OCI-LY3 (cell line): ENCODE measurements around the gene GTSE1.
A peak's percentile ranks its signal among the peaks of the same experiment; 100 is the strongest.

ENCODE experiments used
- H2AFZ ChIP-seq: fragments of 200-600, 300-600 bp; shearing (Covaris generic); 2 replicates; pipeline ENCODE4 v1.6.0; 2014; ENCODE audit warnings: antibody characterized with exemption, low read depth, low read length
- H3K27ac ChIP-seq: fragments of 200-600, 300-600 bp; sonication (generic); 2 replicates; pipeline ENCODE4 v1.5.1; 2014; ENCODE audit warnings: mild to moderate bottlenecking, low read length, moderate library complexity, mixed read lengths
- H3K27me3 ChIP-seq: fragments of 200-600, 300-600 bp; sonication (generic); 2 replicates; pipeline ENCODE4 v1.6.1; 2014; ENCODE audit warnings: low read depth, low read length, mixed read lengths
- H3K36me3 ChIP-seq: fragments of 200-600, 300-600 bp; sonication (generic); replicated peaks from 2 replicates; pipeline ENCODE3; 2014; ENCODE audit warnings: low read depth, low read length, mixed read lengths
- H3K4me1 ChIP-seq: fragments of 300-600, 200-600 bp; sonication (generic); 2 replicates; pipeline ENCODE4 v1.6.1; 2014; ENCODE audit warnings: low read length, mixed read lengths
- H3K4me2 ChIP-seq: fragments of 200-600, 300-600 bp; sonication (generic); 2 replicates; pipeline ENCODE4 v1.6.1; 2014; ENCODE audit warnings: low read length, mixed read lengths
- H3K4me3 ChIP-seq: fragments of 300-600, 200-600 bp; sonication (generic); 2 replicates; pipeline ENCODE4 v1.5.1; 2014; ENCODE audit warnings: antibody characterized with exemption, mild to moderate bottlenecking, low read length, moderate library complexity
- H3K79me2 ChIP-seq: fragments of 300-600, 200-600 bp; shearing (Covaris generic); 2 replicates; pipeline ENCODE4 v1.6.1; 2014; ENCODE audit warnings: mild to moderate bottlenecking, low read length, mixed read lengths
- H3K9ac ChIP-seq: fragments of 300-600, 200-600 bp; shearing (Covaris generic); 2 replicates; pipeline ENCODE4 v1.6.0; 2014; ENCODE audit warnings: mild to moderate bottlenecking, low read length, moderate library complexity
- H3K9me3 ChIP-seq: fragments of 200-600, 300-600 bp; shearing (Covaris generic); 2 replicates; pipeline ENCODE4 v1.6.1; 2014; ENCODE audit warnings: low read length, mixed read lengths; ENCODE audit not compliant: insufficient read depth
- H4K20me1 ChIP-seq: fragments of 200-600, 300-600 bp; sonication (generic); 2 replicates; pipeline ENCODE4 v1.6.1; 2016; ENCODE audit warnings: low read length, mixed read lengths; ENCODE audit not compliant: insufficient read depth
- CTCF ChIP-seq: fragments of 200-600, 300-600 bp; sonication (generic); IDR thresholded peaks from 2 replicates; pipeline ENCODE4 v1.5.1; 2014; ENCODE audit warnings: antibody characterized with exemption, low read length, low read depth
- EZH2phosphoT487 ChIP-seq: fragments of 200-600 bp; shearing (Covaris generic); IDR thresholded peaks from 2 replicates; pipeline ENCODE4 v1.6.1; 2018; ENCODE audit warnings: antibody characterized with exemption, mixed run types, low read depth

GTSE1 gene

GRCh38 chr22:46297151-46297812, 612 bp downstream of the GTSE1 start:
- peaks cover 16% of the 10 kb centered on the region for H3K4me1 ChIP-seq

DNA sequence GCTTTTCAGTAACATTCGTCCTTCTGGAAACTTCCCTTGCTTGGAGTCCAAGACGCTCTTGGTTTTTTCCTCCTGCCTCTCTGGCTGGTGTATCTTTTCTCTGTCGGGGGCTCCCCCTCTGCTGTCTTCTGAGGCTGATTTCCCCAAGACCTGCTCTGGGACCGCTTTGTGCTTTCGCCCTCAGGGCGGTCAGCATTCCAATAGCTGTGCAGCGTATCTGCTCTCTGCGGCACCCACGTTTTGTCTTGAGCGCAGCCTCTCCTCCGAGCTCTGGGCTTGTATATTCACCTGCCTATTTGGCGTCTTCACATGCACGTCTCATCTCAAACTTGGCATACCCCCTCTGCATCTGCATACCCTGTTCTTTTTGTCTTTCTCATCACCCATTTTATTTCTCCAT, 2.4 kb downstream of the GTSE1 start:
- Histone ChIP-seq H3K9me3 (no peaks in the 10 kb centered on the region), H3K4me2 (no peak overlapping the region), H3K9ac (no peak overlapping the region), H3K27me3 (no peaks in the 10 kb centered on the region), H3K36me3 (peaks cover 33% of the 10 kb centered on the region), H3K4me1 (peaks cover 16% of the 10 kb centered on the region), H3K79me2 (peaks cover 65% of the 10 kb centered on the region), H2AFZ (no peak overlapping the region), H4K20me1 (peaks cover 6% of the 10 kb centered on the region), H3K4me3 (no peak overlapping the region), H3K27ac (no peak overlapping the region)
- no peak for TF ChIP-seq CTCF

More at GRCh38 chr22:46297151-46297812, 612 bp downstream of the GTSE1 start:
- H3K79me2 ChIP-seq: peaks cover 47% of the 10 kb centered on the region
- H4K20me1 ChIP-seq: no peaks in the 10 kb centered on the region
- peak overlapping the region; percentile 95 for H3K4me3 ChIP-seq
- no peaks in the 10 kb centered on the region for H3K27me3 ChIP-seq
- H3K36me3 ChIP-seq: peaks cover 27% of the 10 kb centered on the region
- TF ChIP-seq CTCF (no peak), EZH2phosphoT487 (no peak)
- peak overlapping the region; percentile 93 for H3K4me2 ChIP-seq
- H2AFZ ChIP-seq: 0 out of 2 replicates have a peak overlapping the region, but pooled peaks have one; percentile 26
- H3K9ac ChIP-seq: peak overlapping the region; percentile 84
- no peaks in the 10 kb centered on the region for H3K9me3 ChIP-seq
- H3K27ac ChIP-seq: peak overlapping the region; percentile 50

GRCh38 chr22:46300491-46300890, 3.8 kb downstream of the GTSE1 start:
- peaks cover 78% of the 10 kb centered on the region for H3K79me2 ChIP-seq
- no peaks in the 10 kb centered on the region for H3K9me3 ChIP-seq
- no peak overlapping the region for H3K4me3 ChIP-seq
- no peak for TF ChIP-seq CTCF
- no peak for TF ChIP-seq EZH2phosphoT487
- no peak overlapping the region for H3K9ac ChIP-seq
- peaks cover 11% of the 10 kb centered on the region for H3K4me1 ChIP-seq
- H2AFZ ChIP-seq: no peak overlapping the region
- peaks cover 43% of the 10 kb centered on the region for H3K36me3 ChIP-seq
- H3K4me2 ChIP-seq: no peak overlapping the region
- no peaks in the 10 kb centered on the region for H3K27me3 ChIP-seq
- peaks cover 6% of the 10 kb centered on the region for H4K20me1 ChIP-seq
- no peak overlapping the region for H3K27ac ChIP-seq

GRCh38 chr22:46303347-46303965, 6.8 kb downstream of the GTSE1 start:
- Histone ChIP-seq H4K20me1 (peaks cover 13% of the 10 kb centered on the region), H3K27me3 (no peaks in the 10 kb centered on the region), H3K9ac (no peak overlapping the region), H3K36me3 (peaks cover 55% of the 10 kb centered on the region), H3K27ac (no peak overlapping the region), H3K9me3 (no peaks in the 10 kb centered on the region), H3K4me3 (no peak overlapping the region), H3K4me1 (no peaks in the 10 kb centered on the region), H2AFZ (no peak overlapping the region), H3K79me2 (peaks cover 85% of the 10 kb centered on the region), H3K4me2 (no peak overlapping the region)
- TF ChIP-seq EZH2phosphoT487 (no peak), CTCF (no peak)
